Measurements from ENCODE around the gene CCDC61.
A peak's percentile ranks its signal among the peaks of the same experiment; 100 is the strongest.

CCDC61 gene

DNA sequence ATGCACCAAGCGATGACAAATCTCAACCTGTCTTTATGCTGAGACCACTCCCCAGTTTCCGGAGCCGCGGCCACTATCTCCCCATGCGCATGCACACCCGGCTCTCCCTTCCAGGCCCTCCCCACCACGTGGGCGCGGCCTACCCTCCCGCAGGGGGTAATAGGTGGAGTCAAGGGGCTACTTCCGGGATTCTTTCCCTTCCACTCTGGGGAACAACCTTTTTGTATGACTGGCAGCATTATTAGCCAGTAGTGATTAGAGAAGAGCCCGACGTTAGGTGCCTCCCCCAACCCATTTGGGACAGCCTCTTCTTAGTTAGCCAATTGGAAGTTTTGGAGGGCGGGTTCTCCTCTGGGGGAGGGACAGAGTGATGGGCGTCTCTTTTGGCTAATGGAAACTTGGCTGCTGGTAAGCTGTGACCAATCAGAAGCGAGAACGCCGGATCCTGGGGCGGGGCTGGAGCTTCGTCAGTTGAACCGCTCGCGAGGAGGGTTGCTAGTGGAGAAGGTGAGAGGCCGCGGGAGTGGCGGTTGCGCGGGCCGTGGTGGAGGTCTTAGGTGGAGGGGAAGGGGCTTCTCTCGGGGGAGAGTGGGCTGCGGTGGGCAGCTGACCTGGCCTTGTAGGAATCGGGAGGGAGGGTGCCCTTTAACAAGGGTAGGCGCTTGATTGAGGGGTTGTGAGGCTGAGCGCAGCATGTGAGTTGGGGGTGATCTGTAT lies at the start of gene CCDC61:
CCDC61 (plus strand) TSS at position 470 of the 717 bp plus-strand sequence. CDS start 7,552 bp downstream, outside the sequence.
- DNase-seq (ENCODE audit: low read depth in 2 of 2), result peak; percentile 88 to 93

GRCh38 chr19:45947926-45948325 lies 47.3 kb upstream of the CCDC61 start:
- no peak for DNase-seq (ENCODE audit: low read depth in 2 of 2)

GRCh38 chr19:45952341-45952685 lies 43.0 kb upstream of the CCDC61 start:
- DNase-seq (ENCODE audit: low read depth in 2 of 2), result no peak

- no peak for DNase-seq (ENCODE audit: low read depth in 2 of 2)
Observed at GRCh38 chr19:45952686-45953505, 42.4 kb upstream of the CCDC61 start.

DNA sequence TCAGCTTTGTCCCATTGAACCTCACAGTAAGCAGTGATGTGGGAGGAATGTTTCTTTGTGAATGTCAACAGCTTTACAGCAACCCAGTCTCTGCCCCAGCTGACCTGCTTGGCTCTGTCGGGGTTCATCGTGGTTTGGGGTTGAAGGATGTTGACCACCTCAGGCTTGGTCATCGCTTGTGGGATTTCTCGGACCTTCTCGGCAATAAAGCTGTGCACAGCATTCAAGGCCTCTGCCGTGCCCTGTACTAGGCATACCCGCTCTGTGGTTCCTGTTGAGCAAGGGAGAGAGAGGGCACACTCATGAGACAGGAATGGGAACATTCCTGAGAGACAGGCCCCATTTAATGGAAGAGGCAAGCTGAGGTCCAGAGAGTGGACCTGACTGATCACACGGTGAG lies 41.6 kb upstream of the CCDC61 start:
- DNase-seq (ENCODE audit: low read depth in 2 of 2), result no peak

GRCh38 chr19:45954156-45954555 lies 41.1 kb upstream of the CCDC61 start:
- no peak for DNase-seq (ENCODE audit: low read depth in 2 of 2)

- no peak for DNase-seq (ENCODE audit: low read depth in 2 of 2)
Observed at GRCh38 chr19:45955905-45956608, 39.2 kb upstream of the CCDC61 start.

DNA sequence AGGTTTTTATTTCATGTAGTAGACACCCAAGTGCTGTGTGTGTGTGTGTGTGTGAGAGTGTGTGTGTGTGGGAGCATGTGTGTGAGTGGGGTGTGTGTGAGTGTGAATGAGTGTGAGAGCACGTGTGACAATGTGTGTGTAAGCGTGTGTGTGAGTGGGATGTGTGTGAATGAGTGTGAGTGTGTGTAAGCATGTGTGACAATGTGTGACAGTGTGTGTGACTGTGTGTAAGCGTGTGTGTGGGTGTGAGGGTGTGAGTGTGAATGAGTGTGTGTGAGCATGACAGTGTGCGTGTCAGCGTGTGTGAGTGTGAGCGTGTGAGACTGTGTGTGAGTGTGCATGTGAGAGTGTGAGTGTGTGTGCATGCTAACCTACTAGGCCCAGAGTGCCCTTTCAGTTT lies 36.9 kb upstream of the CCDC61 start:
- DNase-seq (ENCODE audit: low read depth in 2 of 2), result no peak

GRCh38 chr19:45958769-45959516 lies 36.3 kb upstream of the CCDC61 start:
- no peak for DNase-seq (ENCODE audit: low read depth in 2 of 2)

DNA sequence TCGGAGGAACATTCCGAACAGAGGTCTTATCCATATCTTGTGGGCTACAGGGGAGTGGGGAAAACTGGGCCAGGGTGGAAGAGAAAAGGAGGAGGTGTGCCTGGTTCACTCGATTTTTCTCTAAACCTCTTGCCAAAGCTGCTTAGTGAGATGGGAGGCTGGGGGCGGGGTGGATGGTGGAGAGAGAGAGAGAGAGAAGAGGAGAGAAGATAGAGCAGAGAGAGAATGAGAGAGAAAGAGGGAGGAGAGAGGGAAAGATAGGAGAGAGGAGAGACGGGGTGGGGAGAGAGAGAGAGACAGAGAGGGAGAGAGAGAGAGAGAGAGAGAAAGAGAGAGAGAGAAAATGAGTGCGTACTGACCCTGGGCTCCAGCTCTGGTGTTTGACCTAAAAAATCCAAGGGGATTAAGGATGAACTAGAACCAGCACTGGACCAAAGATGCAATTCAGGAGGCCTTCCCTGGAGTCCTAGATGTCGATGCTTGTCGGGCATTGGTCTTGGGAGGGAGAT lies 35.7 kb upstream of the CCDC61 start:
- no peak for DNase-seq (ENCODE audit: low read depth in 2 of 2)

DNA sequence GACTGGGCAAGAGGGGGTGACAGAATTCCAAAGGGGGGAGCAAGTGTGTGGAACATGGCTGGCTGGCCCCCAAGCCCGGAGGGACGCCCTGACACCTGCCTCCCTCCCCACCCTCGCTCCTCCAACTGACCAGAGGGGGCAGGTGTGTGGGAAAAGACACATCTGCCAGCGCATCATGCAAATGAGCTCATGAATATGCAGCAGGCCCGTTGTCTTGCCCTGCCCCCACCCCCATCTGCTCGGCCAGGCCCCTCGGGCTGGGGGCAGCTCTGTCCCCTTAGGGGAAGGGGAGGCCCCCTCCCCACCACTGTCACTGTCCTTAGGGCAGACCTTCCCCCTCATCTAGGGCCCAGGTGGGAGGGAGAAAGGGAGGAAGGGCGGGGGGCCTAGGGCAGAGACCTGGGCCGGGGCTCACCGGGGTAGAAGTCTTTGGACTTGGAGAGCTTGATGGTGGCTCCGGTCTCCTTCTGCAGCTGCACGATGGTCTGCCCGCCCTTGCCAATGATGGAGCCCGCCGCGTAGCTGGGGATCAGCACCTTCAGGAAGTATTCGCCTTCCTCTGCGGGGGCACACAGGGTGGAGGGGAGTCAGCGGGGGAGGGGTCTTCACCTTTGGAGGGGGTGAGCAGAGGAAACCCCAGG lies 34.6 kb upstream of the CCDC61 start:
- DNase-seq (ENCODE audit: low read depth in 2 of 2), result no peak

DNA sequence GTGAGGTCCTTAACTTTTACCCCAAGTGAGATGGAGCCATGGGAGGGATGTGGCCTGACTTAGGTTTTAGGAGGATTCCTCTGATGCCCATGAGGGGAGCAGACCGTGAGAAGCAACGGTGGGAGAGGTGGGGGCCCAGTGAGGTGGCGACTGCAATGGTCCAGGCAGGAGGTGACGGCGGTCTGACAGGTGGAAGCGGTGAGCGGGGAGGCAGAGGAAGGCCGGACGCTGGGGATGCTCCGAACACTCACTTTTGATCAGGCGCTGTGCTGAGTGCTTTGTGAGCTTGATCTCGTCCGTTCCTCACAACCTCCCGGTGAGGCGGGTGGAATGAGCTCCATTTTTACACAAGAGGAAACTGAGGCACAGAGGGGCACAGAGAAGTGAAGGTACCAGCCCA lies 33.2 kb upstream of the CCDC61 start:
- DNase-seq (ENCODE audit: low read depth in 2 of 2), result no peak

DNA sequence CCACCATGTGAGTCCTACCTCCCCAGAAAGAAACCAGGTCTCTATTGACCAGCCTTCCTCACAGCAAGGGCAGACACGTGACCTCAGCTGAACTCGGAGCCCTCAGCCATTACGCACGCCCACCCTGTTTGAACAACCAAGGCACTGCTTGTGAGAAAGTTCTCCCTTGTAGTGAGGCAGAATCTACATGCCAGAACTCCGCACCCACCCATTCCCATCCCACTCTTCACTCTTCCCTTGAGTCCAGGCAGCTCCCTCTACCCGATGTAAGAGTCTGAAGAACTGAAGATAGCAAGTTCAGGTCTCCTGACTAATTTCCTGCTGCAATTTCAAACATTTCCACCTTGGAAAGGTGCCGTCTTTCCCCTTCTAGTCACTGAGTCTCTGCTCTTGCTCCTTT lies 28.0 kb upstream of the CCDC61 start:
- DNase-seq (ENCODE audit: low read depth in 2 of 2), result no peak

DNA sequence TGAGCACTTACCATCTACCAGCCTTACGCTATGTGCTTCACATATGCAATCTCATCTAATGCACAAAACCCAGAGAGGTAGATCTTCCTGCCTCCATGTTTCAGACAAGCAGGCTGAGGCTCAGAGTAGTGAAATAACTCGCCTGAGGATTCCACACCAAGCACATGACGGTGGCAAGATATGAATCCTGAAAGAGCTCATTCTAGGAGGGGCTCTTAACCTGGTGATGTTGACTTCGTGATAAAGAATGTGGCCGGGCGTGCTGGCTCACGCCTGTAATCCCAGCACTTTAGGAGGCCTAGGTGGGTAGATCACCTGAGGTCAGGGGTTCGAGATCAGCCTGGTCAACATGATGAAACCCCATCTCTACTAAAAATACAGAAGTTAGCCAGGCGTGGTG lies 26.6 kb upstream of the CCDC61 start:
- DNase-seq (ENCODE audit: low read depth in 2 of 2), result no peak

DNA sequence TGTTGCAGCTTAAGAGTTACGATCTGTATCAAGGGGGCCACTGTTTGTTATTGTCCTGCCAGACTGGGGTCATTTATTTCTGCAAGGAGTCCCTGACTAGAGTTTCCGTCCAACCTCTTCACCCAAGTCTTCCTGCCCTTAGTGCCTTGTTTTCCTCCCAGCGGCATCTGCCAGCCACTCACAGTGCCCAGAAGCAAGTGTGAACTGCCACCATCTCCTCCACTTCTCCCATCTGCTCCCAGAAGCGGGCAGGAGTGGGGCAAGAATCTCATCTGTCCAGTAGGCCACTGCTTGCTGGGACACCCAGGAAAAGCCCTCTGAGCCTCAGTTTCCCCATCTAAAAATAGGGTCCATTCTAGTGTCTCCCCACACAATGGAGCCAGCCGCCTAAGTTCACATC lies 25.6 kb upstream of the CCDC61 start:
- DNase-seq (ENCODE audit: low read depth in 2 of 2), result no peak

- DNase-seq (ENCODE audit: low read depth in 2 of 2), result no peak
Observed at GRCh38 chr19:45971260-45971902, 23.9 kb upstream of the CCDC61 start.

- DNase-seq (ENCODE audit: low read depth in 2 of 2), result peak in 1 of 2 donors; percentile 37
Observed at GRCh38 chr19:45972081-45972946, 23.0 kb upstream of the CCDC61 start.

- no peak for DNase-seq (ENCODE audit: low read depth in 2 of 2)
Observed at GRCh38 chr19:45972947-45973540, 22.2 kb upstream of the CCDC61 start.
